Measurements from ENCODE around the gene PSORS1C1.
"Not testable (repeated sequence)": the region's sequence is repeated elsewhere in the genome, so short reads cannot be mapped to it uniquely, and the experiment has no call there.

Gene PSORS1C1

GRCh38 chr6:31114541-31114878, at the start of gene PSORS1C1:
Gene PSORS1C1, plus strand, starts transcription at chr6:31114800. Its CDS starts 14,833 bp downstream, at chr6:31129633.
- DNase-seq (ENCODE audit: low read depth in 3 of 3, low spot score in 1 of 3) = no peak

DNA sequence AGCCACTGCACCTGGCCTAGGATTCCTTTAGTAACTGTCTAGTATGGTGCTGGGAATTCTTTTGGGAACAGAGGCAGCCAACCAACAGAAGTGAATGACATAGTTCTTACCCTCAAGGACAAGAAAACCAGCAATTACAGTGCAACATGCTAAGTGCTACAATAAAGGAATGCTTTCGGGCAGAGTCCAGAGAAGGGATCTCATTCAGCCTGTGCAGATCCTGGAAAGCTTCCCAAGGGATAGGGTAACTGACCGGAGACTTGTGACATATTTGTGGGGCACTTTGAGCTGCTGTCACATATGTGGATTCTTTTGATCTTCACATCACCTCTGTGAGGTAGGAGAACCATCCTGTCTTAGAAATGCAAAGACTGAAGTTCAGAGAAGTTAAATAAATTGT, 49.0 kb upstream of the PSORS1C1 start:
- DNase-seq (ENCODE audit: low read depth in 3 of 3, low spot score in 1 of 3) = no peak

DNA sequence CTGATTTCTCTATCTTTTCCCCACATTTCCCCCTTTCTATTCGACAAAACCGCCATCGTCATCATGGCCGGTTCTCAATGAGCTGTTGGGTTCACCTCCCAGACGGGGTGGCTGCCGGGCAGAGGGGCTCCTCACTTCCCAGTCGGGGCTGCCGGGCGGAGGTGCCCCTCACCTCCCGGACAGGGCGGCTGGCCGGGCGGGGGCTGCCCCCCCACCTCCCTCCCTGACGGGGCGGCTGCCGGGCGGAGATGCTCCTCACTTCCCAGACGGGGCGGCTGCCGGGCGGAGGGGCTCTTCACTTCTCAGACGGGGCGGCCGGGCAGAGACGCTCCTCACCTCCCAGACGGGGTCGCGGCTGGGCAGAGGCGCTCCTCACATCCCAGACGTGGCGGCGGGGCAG, 47.6 kb upstream of the PSORS1C1 start:
- DNase-seq (ENCODE audit: low read depth in 3 of 3, low spot score in 1 of 3) = not testable (repeated sequence)

- not testable (repeated sequence) for DNase-seq (ENCODE audit: low read depth in 3 of 3, low spot score in 1 of 3)
Observed at GRCh38 chr6:31067891-31068668, 46.5 kb upstream of the PSORS1C1 start.

- peak; percentile 26 to 51 (median 35) for DNase-seq (ENCODE audit: low read depth in 3 of 3, low spot score in 1 of 3)
Observed at GRCh38 chr6:31068669-31069340, 45.8 kb upstream of the PSORS1C1 start.

- DNase-seq (ENCODE audit: low read depth in 3 of 3, low spot score in 1 of 3) = no peak
Observed at GRCh38 chr6:31070711-31071197, 43.8 kb upstream of the PSORS1C1 start.

DNA sequence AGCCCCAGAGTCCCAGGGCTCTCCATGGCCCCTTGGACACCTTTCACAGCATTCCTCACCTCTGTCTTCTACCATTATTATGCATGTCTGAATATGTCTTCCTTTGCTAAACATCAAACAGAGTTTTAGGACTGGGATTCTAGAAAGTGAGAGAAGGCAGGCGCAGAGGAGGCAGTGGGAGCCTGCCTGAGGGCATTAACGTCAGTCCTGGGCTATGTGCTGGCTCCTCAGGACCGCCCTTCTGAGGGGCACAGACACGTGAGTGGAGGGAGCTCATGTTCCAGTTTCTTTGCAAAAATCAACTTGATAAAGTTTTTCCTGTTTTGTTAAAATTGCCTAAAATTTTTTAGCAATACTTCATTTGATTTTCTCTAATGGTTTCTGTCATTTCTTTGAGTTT, 40.2 kb upstream of the PSORS1C1 start:
- DNase-seq (ENCODE audit: low read depth in 3 of 3, low spot score in 1 of 3) = no peak

- no peak for DNase-seq (ENCODE audit: low read depth in 3 of 3, low spot score in 1 of 3)
Observed at GRCh38 chr6:31075528-31075927, 39.1 kb upstream of the PSORS1C1 start.

DNA sequence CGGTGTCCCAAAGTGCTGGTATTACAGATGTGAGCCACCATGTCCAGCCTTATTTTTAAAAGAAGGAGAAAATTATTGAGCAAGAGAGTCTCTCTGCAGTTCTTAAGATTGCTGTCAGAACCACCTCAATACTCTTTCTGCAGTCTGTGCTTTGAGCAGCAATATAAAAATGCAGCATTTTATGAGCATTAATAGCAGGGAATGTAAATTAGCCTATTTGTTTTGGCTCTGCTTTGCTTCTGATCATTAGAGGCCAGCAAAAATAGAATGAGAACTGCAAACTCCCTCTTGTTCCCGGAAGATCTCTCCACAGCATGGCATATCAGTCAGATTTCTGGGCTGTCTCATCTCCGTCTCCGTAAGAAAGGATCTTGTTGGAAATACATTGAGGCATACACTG, 38.0 kb upstream of the PSORS1C1 start:
- DNase-seq (ENCODE audit: low read depth in 3 of 3, low spot score in 1 of 3) = no peak

- DNase-seq (ENCODE audit: low read depth in 3 of 3, low spot score in 1 of 3) = peak; percentile 8 to 46 (median 44)
Observed at GRCh38 chr6:31079656-31080261, 34.8 kb upstream of the PSORS1C1 start.

DNA sequence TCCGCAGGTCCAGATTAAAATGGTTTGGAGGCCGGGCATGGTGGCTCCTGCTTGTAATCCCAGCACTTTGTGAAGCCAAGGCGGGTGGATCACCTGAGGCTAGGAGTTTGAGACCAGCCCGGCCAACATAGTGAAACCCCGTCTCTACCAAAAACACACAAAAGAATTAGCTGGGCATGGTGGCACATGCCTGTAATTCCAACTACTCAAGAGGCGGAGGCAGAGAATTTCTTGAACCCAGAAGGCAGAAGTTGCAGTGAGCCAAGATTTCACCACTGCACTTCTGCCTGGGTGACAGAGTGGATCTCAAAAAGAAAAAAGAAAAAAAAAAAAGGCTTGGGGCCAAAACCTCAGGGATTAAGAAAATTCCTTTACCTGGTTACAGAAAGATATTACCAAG, 32.7 kb upstream of the PSORS1C1 start:
- no peak for DNase-seq (ENCODE audit: low read depth in 3 of 3, low spot score in 1 of 3)

DNA sequence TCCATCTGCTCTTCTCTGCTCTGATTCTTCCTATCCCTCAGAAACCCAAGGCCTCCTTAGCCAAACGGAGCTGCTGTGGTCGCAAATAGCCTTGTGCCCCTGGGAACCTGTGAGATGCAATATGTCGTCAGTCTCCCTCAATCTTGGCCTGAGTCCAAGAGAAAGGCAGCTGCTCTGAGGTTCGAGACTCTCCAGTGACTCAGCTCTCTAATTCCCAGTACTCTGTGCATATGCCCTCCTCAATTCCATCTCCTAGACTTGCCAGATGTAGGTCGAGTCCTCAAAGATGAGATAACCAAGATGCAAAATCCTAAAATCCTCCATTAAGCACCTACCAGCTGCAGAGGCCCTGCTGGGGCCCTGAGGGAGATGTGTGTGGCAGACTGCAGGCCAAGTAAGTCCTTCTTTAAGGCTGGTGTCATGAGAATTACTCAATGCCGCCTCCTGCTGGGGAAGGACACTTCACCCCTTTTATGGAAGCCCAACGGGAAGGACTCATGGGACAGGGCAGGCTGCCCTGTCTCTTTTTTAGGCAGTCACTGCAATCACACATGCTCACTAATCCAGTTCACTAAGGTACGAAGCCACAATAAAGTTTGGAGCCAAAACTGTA, 30.8 kb upstream of the PSORS1C1 start:
- no peak for DNase-seq (ENCODE audit: low read depth in 3 of 3, low spot score in 1 of 3)

DNA sequence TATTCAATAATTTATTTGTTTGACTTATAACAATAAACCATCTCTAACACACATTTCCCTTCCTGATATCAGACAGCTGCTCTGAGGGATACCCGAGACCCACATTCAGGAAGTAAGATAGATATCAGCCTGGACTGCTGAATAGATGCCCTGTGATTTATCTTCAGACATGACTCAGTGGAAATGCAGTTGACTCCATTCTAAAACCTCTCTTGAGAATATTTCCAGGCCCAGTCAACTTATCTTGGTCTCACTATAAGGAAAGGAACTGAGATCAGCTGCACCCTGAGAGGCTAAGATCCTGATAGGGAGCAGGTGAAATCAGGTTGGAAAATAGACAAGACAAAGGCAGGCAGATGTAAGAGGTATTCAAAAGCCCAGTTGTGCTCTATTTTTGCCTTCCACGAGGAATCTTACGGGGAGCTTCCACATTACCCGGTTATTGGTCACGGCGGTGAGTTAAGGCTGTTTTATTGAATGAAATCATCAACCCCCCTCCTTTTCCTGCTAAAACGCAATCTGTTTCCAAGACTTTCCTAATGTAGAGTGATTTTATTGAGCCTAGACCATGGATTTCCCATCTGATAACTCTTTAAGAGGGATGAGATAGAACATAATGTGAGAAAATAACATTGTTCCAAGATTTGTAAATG, 27.7 kb upstream of the PSORS1C1 start:
- DNase-seq (ENCODE audit: low read depth in 3 of 3, low spot score in 1 of 3) = no peak

GRCh38 chr6:31087494-31088089, 27.0 kb upstream of the PSORS1C1 start:
- peak; percentile 79 to 84 (median 79) for DNase-seq (ENCODE audit: low read depth in 3 of 3, low spot score in 1 of 3)

- no peak for DNase-seq (ENCODE audit: low read depth in 3 of 3, low spot score in 1 of 3)
Observed at GRCh38 chr6:31090275-31090972, 24.2 kb upstream of the PSORS1C1 start.

GRCh38 chr6:31090973-31091364, 23.6 kb upstream of the PSORS1C1 start:
- DNase-seq (ENCODE audit: low read depth in 3 of 3, low spot score in 1 of 3) = no peak

GRCh38 chr6:31091680-31092079, 22.9 kb upstream of the PSORS1C1 start:
- DNase-seq (ENCODE audit: low read depth in 3 of 3, low spot score in 1 of 3) = no peak

DNA sequence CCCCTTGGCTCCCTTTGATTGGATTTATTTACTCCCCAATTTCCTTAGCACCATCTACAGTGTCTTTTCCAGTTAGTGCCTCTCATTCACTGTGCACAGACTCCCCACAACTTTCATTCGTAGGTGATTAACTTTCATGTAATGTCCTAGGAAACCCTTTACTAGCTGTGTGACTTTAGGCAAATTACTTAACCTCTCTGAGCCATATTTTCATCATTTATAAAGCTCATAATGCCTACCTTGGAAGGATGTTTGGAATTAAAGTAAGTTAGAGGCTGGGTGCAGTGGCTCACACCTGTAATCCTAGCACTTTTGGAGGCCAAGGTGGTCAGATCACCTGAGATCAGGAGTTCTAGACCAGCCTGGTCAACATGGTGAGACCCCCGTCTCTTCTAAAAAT, 22.4 kb upstream of the PSORS1C1 start:
- DNase-seq (ENCODE audit: low read depth in 3 of 3, low spot score in 1 of 3) = no peak

DNA sequence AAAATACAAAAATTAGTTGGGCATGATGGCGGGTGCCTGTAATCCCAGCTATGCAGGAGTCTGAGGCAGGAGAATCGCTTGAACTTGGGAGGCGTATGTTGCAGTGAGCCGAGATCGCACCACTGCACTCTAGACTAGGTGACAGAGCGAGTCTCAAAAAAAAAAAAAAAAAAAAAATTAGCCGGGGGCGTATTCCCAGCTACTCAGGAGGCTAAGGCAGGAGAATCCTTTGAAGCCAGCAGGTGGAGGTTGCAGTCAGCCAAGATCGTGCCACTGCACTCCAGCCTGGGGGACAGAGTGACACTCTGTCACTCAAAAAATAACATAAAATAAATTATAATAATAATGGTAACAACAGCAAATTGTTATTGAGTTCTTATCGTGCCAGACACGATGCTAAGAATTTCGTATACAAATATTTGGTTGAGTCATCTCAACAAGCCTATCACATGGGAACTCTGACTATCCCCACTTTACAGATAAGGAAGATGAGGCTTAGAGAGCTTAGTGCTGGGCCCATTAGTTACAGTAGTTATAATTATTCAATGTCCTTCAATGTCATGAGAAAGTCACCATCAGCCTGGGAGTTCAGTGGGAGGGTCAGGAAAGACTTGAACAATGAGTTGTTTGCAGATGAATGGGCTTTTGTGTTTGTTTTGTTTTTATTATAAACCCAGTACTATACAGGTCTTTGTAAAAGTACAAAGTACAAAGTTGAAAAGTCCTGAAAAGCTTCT, 21.7 kb upstream of the PSORS1C1 start:
- DNase-seq (ENCODE audit: low read depth in 3 of 3, low spot score in 1 of 3) = no peak
